ENCODE results near the gene MYO5C.

DNA sequence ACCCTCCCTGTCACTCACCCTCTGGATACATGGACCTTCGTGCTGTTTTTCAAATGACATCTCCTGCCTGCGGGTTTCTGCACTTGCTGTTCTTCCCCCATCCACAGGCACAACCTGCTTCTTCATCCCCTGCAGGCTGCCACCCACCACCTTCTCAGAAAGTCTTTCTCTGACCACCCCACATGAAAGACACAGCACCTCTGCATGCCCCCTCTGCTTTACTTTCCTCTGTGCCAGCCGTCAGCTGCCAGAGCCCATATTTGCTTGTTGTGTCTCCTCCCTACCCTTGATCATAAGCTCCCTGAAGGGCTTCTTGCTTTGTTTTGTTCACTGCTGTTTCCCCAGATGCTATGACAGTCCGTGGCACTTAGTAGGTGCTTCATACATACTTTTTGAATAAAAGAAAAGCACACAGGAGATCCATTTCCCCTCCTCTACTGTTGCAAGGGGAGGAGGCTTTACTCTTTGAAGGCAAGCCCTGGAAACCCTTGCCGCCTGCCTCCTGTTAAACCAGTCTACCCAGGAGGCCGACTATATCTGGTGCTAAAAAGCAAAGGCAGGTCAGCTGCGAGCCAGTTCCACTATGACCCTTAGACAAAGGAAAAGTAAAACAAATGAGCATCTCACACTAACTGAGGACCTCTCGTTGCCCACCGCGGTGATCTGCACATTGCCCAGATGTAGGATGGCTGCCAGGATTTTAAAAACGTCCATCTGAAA, 31.9 kb downstream of the MYO5C start:
- TF ChIP-seq, protein P1, sequence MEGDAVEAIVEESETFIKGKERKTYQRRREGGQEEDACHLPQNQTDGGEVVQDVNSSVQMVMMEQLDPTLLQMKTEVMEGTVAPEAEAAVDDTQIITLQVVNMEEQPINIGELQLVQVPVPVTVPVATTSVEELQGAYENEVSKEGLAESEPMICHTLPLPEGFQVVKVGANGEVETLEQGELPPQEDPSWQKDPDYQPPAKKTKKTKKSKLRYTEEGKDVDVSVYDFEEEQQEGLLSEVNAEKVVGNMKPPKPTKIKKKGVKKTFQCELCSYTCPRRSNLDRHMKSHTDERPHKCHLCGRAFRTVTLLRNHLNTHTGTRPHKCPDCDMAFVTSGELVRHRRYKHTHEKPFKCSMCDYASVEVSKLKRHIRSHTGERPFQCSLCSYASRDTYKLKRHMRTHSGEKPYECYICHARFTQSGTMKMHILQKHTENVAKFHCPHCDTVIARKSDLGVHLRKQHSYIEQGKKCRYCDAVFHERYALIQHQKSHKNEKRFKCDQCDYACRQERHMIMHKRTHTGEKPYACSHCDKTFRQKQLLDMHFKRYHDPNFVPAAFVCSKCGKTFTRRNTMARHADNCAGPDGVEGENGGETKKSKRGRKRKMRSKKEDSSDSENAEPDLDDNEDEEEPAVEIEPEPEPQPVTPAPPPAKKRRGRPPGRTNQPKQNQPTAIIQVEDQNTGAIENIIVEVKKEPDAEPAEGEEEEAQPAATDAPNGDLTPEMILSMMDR (conservative IDR thresholded peaks at IDR 0.05; ENCODE audit: low read length), result no peak
- no peak for TF ChIP-seq EZH2phosphoT487 (IDR thresholded peaks at IDR 0.05; ENCODE audit: borderline replicate concordance, low read depth, low read length)

Measured in OCI-LY7 (cell line).